WI38 (cell line): ENCODE data around the gene TAF11.

ENCODE experiments used
- H3K4me3 ChIP-seq: 2 replicates; pipeline ENCODE4 v1.5.1; 2011; ENCODE audit warnings: low read depth, mild to moderate bottlenecking, control low read depth, low read length
- TF ChIP-seq, protein P1 (sequence below): IDR thresholded peaks from 2 replicates; pipeline ENCODE4 v1.5.1; 2012; ENCODE audit warnings: low read depth, mild to moderate bottlenecking, control low read depth, low read length

TAF11 gene

DNA sequence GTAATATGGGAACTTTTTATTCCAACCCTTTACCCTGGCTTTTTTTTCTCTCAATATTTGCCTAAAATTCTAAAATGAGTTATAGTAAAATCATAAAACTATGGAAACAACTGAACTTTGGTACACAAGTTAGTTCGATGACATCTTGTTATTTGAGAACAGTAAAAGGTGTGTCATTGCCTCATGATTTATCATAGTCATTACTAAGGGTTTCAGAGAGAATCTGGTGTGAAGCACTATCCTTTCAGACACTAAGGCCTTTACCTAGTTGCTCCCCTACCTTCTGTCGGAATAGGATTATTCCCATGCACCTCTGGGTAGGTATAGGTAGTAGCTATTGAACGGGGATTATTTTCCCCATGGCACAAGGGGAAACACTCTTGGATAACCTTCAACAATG, 11.4 kb downstream of the TAF11 start:
- H3K4me3 ChIP-seq, result no peak overlapping the region
- TF ChIP-seq, protein P1, sequence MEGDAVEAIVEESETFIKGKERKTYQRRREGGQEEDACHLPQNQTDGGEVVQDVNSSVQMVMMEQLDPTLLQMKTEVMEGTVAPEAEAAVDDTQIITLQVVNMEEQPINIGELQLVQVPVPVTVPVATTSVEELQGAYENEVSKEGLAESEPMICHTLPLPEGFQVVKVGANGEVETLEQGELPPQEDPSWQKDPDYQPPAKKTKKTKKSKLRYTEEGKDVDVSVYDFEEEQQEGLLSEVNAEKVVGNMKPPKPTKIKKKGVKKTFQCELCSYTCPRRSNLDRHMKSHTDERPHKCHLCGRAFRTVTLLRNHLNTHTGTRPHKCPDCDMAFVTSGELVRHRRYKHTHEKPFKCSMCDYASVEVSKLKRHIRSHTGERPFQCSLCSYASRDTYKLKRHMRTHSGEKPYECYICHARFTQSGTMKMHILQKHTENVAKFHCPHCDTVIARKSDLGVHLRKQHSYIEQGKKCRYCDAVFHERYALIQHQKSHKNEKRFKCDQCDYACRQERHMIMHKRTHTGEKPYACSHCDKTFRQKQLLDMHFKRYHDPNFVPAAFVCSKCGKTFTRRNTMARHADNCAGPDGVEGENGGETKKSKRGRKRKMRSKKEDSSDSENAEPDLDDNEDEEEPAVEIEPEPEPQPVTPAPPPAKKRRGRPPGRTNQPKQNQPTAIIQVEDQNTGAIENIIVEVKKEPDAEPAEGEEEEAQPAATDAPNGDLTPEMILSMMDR, result no peak

DNA sequence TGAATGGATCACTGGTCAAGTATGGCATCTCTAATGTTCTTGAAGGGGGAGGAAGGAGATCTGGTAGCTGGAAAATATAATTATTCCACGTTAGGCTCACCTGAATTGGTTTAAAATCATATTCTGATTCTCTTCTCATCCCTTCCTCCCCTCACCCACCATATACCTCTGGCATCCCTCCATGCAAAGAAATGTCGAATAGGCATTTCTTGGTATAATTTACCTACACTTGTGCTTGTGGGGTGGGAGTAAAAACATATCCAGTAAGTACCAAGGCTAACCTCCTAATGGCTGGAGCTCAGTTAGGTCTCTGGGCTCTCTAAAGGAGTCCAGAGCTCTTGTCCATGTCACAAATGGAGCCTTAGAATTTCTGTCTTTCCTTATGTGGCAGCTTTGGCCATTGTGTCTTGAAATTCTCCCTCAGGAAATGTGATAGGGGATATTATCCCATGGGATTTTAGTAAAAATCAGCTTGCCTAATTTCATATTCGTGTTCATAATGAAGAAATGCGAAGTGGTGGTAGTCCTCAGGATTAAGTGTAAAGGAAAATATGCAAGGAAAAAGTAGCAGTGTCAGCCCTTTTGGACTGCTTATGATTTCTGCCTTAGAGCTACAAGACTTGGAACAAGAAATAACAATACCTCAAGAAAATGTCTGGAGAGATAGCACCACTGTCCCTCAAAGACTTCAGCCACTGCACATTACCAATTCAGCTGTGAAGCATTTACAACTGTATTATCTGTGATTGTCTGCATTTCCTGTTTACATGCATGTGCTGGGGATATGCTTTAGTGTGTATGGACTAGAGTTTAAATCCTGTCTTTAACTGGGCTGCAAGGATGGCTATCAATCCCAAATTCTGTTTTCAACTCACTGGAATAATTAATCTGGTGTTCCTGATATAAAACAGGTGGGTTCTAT, 12.3 kb downstream of the TAF11 start:
- no peak overlapping the region for H3K4me3 ChIP-seq
- TF ChIP-seq, protein P1, result no peak

DNA sequence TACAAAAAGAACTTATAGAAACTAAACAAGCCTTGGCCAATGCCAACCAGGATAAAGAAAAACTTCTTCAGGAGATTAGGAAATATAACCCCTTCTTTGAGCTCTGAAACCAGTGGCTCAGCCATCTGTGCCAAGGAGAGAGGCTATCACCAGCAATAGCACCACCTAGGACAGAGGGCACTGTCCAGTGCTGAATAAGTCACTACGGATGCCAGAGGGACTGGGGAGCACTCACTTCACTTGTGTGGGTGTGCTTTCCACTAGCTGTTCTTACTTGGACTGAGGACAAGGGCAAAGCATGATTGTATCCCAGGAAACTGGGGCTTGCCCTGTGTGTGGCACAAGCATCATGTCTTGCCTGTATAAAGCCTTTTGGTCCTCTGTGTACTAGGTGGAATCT, 15.5 kb downstream of the TAF11 start:
- no peak overlapping the region for H3K4me3 ChIP-seq
- TF ChIP-seq, protein P1, result no peak

DNA sequence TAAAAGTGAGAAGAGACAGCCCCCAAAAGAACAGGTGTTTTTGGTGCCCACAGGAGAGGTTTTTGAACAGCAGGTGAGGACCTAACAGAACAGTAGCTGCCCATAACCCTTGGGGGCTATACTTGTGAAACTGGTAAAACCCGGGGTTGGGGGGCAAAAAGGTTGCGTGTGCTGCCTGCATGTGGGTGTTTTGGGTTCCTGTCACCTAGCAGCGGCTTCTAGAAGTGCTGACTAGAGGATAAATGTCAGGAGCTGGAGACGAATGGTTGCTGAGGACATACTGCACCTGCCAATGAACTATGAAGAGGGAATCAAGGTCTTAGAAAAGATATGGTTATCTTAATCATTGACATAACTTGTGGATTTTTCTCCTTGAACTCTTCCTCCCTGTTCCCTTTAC, 16.0 kb downstream of the TAF11 start:
- H3K4me3 ChIP-seq, result no peak overlapping the region
- TF ChIP-seq, protein P1, result no peak

DNA sequence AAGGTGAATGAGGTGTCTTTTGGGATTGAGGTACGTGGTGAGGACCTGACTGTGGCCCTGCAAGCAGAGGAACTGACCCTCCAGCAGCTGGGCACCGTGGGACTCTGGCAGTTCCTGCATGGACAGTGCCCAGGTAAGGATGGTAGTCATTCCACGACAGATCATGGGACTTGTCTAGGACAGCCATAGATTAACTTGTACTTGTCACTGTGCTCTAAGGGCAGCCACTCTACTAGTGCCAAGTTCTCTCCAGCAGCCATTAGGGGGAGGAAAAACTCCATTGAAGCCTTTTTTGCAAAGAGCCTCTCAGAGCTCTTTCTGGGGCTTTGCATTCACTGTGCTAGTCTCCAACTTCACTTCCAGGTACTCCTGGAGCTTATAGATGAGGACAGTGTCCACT, 20.4 kb downstream of the TAF11 start:
- no peak overlapping the region for H3K4me3 ChIP-seq
- TF ChIP-seq, protein P1, result peak; percentile 4; the same call in 1 of the 2 replicates

DNA sequence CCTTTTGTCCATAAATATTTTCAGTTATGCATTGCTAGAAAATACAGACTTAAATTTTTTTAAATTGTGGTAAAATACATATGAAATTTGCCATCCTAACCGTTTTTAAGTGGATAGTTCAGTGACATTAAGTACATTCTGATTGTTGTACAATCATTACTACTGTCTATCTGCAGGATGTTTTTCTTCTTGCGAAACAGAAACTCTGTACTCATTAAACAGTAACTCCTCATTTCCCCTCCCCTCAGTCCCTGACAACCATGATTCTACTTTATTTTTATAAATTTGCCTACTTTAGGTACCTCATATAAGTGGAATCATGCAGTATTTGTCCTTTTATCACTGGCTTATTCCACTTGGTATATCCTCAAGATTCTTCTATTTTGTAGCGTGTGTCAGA, 21.3 kb downstream of the TAF11 start:
- no peak overlapping the region for H3K4me3 ChIP-seq
- TF ChIP-seq, protein P1, result no peak

DNA sequence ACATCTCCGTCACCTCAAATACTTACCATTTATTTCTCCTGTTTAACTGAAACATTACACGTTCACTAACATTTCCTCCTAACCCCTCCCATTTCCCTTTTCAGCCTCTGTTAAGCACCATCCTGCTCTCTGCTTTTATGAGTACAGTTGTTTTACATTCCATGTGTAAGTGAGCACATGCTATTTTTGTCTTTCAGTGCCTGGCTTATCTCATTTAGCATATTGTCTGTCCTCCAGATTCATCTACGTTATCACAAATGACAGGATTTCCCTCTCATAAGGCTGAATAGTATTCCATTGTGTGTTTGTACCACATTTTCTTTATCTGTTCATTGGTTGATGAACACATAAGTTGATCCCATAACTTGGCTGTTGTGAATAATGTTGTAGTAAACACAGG, 22.7 kb downstream of the TAF11 start:
- TF ChIP-seq, protein P1, result no peak

More for the DNA sequence above, 22.7 kb downstream of the TAF11 start:
- H3K4me3 ChIP-seq, result no peak overlapping the region
